SK-N-MC (cell line): ENCODE data around the gene PAEP.
"Not testable (repeated sequence)": the region's sequence is repeated elsewhere in the genome, so short reads cannot be mapped to it uniquely, and the experiment has no call there.

ENCODE experiments used
- FOXP2 ChIP-seq: optimal IDR thresholded peaks from 2 replicates; pipeline ENCODE3; 2011; ENCODE audit warnings: mild to moderate bottlenecking, moderate library complexity; ENCODE audit not compliant: insufficient read depth; ENCODE audit errors: extremely low read length, control extremely low read depth
- POLR2AphosphoS5 ChIP-seq: IDR thresholded peaks from 2 replicates; pipeline ENCODE4 v1.6.1; 2012; ENCODE audit warnings: mild to moderate bottlenecking, low read depth, low read length, borderline replicate concordance

DNA sequence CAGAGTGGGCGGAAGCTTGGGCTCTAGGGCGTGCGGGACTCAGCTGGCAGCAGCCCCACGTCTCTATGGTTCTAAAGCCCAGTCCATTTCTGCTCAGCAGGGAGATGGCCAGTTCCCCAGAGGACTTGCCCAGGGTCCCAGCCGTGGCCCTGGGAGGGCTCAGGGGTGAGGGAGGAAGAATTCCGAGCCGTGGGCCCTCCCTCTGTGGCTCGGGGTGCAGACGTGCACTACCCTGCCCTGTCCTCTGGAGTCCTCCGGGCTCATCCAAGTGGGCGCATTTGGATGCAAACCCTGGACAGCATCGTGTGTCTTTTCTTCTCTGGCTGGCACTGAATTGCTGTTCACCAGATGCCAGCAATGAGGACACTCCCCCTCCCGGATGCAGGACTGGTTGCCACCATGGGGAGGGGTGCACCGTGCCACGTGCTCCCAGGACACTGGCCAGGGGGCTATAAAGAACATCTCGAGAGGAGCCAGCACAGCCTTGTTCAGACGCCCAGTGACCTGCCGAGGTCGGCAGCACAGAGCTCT, 15.8 kb upstream of the PAEP start, which contains the start of gene OBP2A:
- TF ChIP-seq FOXP2, POLR2AphosphoS5: not testable (repeated sequence)
